Calu3 (cell line): ENCODE measurements around the gene DOCK7. TPM values are rescaled to one million over a fixed set of nuclear protein-coding genes. Genes with fewer than 3 reads are reported as not detected.

ENCODE experiments used
- BruUV-seq: library from RNA; stranded (reverse); fragments of 400-500 nt; replicated peaks from 2 replicates; lab custom pipeline; 2021; lab: Mats Ljungman, UMichigan
- CTCF ChIA-PET: fragments of 300-600 bp; sonication (Branson Sonifier 250); formaldehyde crosslinking; loops from one replicate; lab custom pipeline; 2022; ENCODE audit warnings: antibody characterized with exemption; lab: Charles Lee
- DNase-seq: peaks from one replicate; pipeline ENCODE4 v3.0.0; 2022
- H3K27ac Mint-ChIP-seq: one replicate; pipeline ENCODE4 v1.8.0; 2022; ENCODE audit warnings: mixed read lengths; ENCODE audit not compliant: unreplicated experiment
- H3K27me3 Mint-ChIP-seq: one replicate; pipeline ENCODE4 v1.8.0; 2022; ENCODE audit warnings: mixed read lengths; ENCODE audit not compliant: unreplicated experiment
- H3K36me3 Mint-ChIP-seq: one replicate; pipeline ENCODE4 v1.8.0; 2022; ENCODE audit warnings: mild to moderate bottlenecking, moderate library complexity, mixed read lengths; ENCODE audit not compliant: insufficient read depth, unreplicated experiment
- H3K4me1 Mint-ChIP-seq: one replicate; pipeline ENCODE4 v1.8.0; 2022; ENCODE audit warnings: mild to moderate bottlenecking, low read depth, mixed read lengths; ENCODE audit not compliant: unreplicated experiment
- H3K4me3 Mint-ChIP-seq: one replicate; pipeline ENCODE4 v1.8.0; 2022; ENCODE audit warnings: mild to moderate bottlenecking, low read depth, moderate library complexity, mixed read lengths; ENCODE audit not compliant: unreplicated experiment
- H3K9me3 Mint-ChIP-seq: one replicate; pipeline ENCODE4 v1.8.0; 2022; ENCODE audit warnings: low read depth, mixed read lengths; ENCODE audit not compliant: unreplicated experiment
- intact Hi-C: fragments of 100-400 bp; cut with micrococcal nuclease; formaldehyde crosslinking; loops from one replicate; pipeline ENCODE4 v1.10.0; 2022; ENCODE audit not compliant: unreplicated experiment
- total RNA-seq: library from RNA; stranded (reverse); gene quantifications from 2 replicates; pipeline ENCODE4 v1.2.3, GENCODE V29; 2022
- TF ChIP-seq, protein P1 (sequence below): fragments of 200-600 bp; IDR thresholded peaks from one replicate; pipeline ENCODE4 v1.8.0; 2022; ENCODE audit warnings: antibody characterized with exemption; ENCODE audit not compliant: unreplicated experiment

The DOCK7 gene
- total RNA-seq, 1 experiment from 2014 or later = 48.6 TPM

DNA sequence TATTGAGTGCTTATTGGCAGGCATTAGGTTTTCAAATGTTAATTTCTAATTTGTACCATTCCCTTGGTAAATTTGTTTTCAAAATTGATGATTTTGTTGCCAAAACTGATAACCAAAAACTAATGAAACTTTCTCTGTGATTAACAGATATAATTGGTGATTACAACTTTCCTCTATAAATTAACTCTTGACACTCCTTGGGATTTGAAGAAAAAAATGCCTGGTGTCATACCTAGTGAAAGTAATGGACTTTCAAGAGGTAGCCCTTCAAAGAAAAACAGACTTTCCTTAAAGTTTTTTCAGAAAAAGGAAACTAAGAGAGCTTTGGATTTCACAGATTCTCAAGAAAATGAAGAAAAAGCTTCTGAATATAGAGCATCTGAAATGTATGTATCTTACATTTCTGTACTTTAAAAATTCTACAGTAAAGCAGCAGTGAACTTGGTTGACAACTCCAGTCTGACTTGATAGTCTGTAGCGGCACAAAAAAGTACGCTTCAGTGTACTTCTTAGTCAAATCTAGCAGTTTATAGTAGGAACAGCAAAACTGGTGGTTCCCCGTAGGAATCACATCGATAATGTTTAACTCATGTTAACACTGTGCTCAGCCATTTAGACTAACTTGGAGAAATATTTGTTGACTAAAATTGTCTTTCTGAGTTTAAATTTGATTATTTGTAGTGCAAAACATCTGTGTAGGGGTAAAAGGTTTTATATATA, 248.4 kb downstream of the DOCK7 start:
- CTCF ChIA-PET = interaction anchor here (0.6 kb wide), 1 partner anchor 1027 kb away, joined by 5 read pairs; no protein-coding TSS in a partner anchor
- peak overlapping the region; percentile 70 for H3K4me3 Mint-ChIP-seq
- BruUV-seq = no TSS peak
- TF ChIP-seq, protein P1, sequence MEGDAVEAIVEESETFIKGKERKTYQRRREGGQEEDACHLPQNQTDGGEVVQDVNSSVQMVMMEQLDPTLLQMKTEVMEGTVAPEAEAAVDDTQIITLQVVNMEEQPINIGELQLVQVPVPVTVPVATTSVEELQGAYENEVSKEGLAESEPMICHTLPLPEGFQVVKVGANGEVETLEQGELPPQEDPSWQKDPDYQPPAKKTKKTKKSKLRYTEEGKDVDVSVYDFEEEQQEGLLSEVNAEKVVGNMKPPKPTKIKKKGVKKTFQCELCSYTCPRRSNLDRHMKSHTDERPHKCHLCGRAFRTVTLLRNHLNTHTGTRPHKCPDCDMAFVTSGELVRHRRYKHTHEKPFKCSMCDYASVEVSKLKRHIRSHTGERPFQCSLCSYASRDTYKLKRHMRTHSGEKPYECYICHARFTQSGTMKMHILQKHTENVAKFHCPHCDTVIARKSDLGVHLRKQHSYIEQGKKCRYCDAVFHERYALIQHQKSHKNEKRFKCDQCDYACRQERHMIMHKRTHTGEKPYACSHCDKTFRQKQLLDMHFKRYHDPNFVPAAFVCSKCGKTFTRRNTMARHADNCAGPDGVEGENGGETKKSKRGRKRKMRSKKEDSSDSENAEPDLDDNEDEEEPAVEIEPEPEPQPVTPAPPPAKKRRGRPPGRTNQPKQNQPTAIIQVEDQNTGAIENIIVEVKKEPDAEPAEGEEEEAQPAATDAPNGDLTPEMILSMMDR = no peak
- peaks cover 64% of the 10 kb centered on the region for H3K36me3 Mint-ChIP-seq
- DNase-seq = no peak
- H3K27me3 Mint-ChIP-seq = no peaks in the 10 kb centered on the region
- peak overlapping the region; percentile 43 for H3K27ac Mint-ChIP-seq
- H3K9me3 Mint-ChIP-seq = peaks cover 2% of the 10 kb centered on the region
- intact Hi-C loops = no loop called here
- H3K4me1 Mint-ChIP-seq = peaks cover 31% of the 10 kb centered on the region

DNA sequence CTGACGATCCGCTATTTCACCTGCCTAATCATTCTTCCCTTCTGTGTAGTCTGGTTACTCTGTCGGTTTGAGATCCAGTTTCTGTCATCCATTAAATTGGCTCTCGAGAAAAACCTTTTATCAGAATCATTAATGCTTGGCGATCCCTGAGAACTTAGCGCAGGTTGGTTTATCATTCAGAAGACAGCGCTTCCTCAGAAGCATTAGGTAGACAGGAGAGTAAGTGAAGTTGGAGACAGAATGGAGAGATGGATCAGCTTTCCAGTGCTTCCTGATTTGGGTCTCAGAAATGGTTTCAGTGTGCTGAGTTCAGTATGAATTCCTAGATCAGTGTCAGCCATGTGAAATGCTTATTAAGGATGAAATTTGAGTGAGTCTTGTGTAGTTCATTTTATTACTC, 250.0 kb downstream of the DOCK7 start:
- H3K9me3 Mint-ChIP-seq = peaks cover 2% of the 10 kb centered on the region
- peaks cover 59% of the 10 kb centered on the region for H3K36me3 Mint-ChIP-seq
- peak overlapping the region; percentile 70 for H3K4me3 Mint-ChIP-seq
- TF ChIP-seq, protein P1 = no peak
- H3K27ac Mint-ChIP-seq = peak overlapping the region; percentile 84
- DNase-seq = no peak
- intact Hi-C loops = no loop called here
- BruUV-seq = no TSS peak
- H3K27me3 Mint-ChIP-seq = no peaks in the 10 kb centered on the region
- CTCF ChIA-PET = interaction anchor here (0.6 kb wide), 2 partner anchors 109 to 263 kb away, joined by 3 to 5 read pairs; no protein-coding TSS in a partner anchor
- peaks cover 31% of the 10 kb centered on the region for H3K4me1 Mint-ChIP-seq

DNA sequence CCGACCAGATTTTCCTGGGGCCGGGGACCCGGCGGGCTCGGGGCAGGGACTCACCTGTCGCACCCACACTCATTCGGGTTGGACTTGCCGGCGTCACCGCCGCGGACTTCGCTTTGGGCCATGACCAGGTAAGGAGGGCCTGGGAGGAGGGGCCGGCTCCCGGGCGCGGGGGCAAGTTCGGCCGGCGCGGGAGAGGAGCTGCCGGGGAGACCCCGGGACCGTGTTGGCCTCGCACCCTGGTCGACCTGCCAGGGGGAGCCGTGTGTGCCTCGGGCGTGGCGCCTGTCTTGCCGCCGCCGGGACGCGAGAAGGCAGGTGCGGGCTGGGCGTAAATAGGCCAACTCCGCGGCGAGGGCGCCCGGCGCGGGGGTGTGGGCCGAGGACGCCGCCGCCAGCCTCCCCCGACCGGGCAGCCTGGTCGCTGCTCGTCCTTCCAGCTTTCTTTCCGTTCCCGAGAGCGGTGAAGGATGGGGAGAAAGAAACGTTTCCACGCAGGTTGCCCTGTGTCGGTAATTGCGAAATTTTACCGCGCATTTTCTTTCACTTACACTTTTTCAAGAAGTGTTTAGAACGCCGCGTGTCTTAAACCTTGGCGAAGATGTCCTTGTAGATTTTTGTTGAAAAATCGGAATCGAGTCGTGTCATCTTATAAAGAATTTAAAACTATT, 250.8 kb downstream of the DOCK7 start:
- CTCF ChIA-PET = interaction anchor here (0.6 kb wide), 1 partner anchor 108 kb away, joined by 5 read pairs; no protein-coding TSS in a partner anchor

More for the DNA sequence above, 250.8 kb downstream of the DOCK7 start:
- Mint-ChIP-seq H3K27ac (peak overlapping the region; percentile 84), H3K9me3 (peaks cover 2% of the 10 kb centered on the region), H3K4me3 (peak overlapping the region; percentile 70), H3K4me1 (peaks cover 31% of the 10 kb centered on the region), H3K36me3 (peaks cover 59% of the 10 kb centered on the region), H3K27me3 (no peaks in the 10 kb centered on the region)
- TF ChIP-seq, protein P1 = no peak
- no peak for DNase-seq
- intact Hi-C loops = no loop called here
- BruUV-seq = no TSS peak
